Mesenchymal stem cell (in vitro differentiated cells and primary cell): ENCODE measurements around the gene TLX3.
"Not testable (repeated sequence)": the region's sequence is repeated elsewhere in the genome, so short reads cannot be mapped to it uniquely, and the experiment has no call there.

Experiments used
- DNase-seq: peaks from one replicate; pipeline ENCODE4 v3.0.0-alpha.2; 2013
- H2AFZ ChIP-seq: one replicate; pipeline ENCODE4 v1.6.1; 2013; ENCODE audit warnings: low read depth, mild to moderate bottlenecking, control low read depth, inconsistent platforms, low read length, moderate library complexity
- H2AK5ac ChIP-seq: 2 replicates; pipeline ENCODE4 v1.6.1; 2013; ENCODE audit warnings: low read length, moderate library complexity, mild to moderate bottlenecking, inconsistent platforms; ENCODE audit not compliant: severe bottlenecking
- H2BK120ac ChIP-seq: one replicate; pipeline ENCODE4 v1.6.1; 2013; ENCODE audit warnings: low read depth, mild to moderate bottlenecking, inconsistent platforms, low read length, moderate library complexity
- H2BK12ac ChIP-seq, 2 experiments: one replicate each; pipeline ENCODE4 v1.6.1; 2013; ENCODE audit warnings: inconsistent platforms in 2 of 2, low read length in 2 of 2, mild to moderate bottlenecking in 2 of 2, moderate library complexity in 2 of 2, control low read depth in 1 of 2
- H2BK15ac ChIP-seq: one replicate; pipeline ENCODE4 v1.6.1; 2013; ENCODE audit warnings: mild to moderate bottlenecking, low read depth, inconsistent platforms; ENCODE audit not compliant: poor library complexity, severe bottlenecking
- H2BK5ac ChIP-seq: 2 replicates; pipeline ENCODE4 v1.6.1; 2013; ENCODE audit warnings: low read depth, mild to moderate bottlenecking, low read length, control low read depth, inconsistent platforms; ENCODE audit not compliant: poor library complexity, severe bottlenecking
- H3K14ac ChIP-seq, 2 experiments: one replicate each; pipeline ENCODE4 v1.6.1; 2013; ENCODE audit warnings: inconsistent platforms in 2 of 2, low read length in 2 of 2, control low read depth in 1 of 2, mild to moderate bottlenecking in 1 of 2, moderate library complexity in 1 of 2
- H3K18ac ChIP-seq, 2 experiments: one replicate each; pipeline ENCODE4 v1.6.1; 2013; ENCODE audit warnings: inconsistent platforms in 2 of 2, low read length in 2 of 2, control low read depth in 1 of 2, low read depth in 1 of 2, mild to moderate bottlenecking in 1 of 2
- H3K23ac ChIP-seq, 2 experiments: one replicate each; pipeline ENCODE4 v1.6.1; 2013; ENCODE audit warnings: inconsistent platforms in 2 of 2, low read length in 2 of 2, mild to moderate bottlenecking in 2 of 2, moderate library complexity in 2 of 2, control low read depth in 1 of 2
- H3K27ac ChIP-seq: 2 replicates; pipeline ENCODE4 v1.5.1; 2013; ENCODE audit warnings: mild to moderate bottlenecking, moderate library complexity, low read length, control low read depth, inconsistent platforms; ENCODE audit not compliant: poor library complexity, severe bottlenecking
- H3K27me3 ChIP-seq, 2 experiments: 2 replicates each; pipeline versions ENCODE4 v1.6.1 to v1.7.0; 2013; ENCODE audit warnings: low read length in 2 of 2, mild to moderate bottlenecking in 2 of 2, moderate library complexity in 2 of 2, control low read depth in 1 of 2, inconsistent platforms in 1 of 2; ENCODE audit not compliant: control insufficient read depth in 1 of 2, insufficient read depth in 1 of 2
- H3K36me3 ChIP-seq, 2 experiments: 2 replicates each; pipeline versions ENCODE4 v1.6.1 to v1.7.0; 2013; ENCODE audit warnings: low read length in 2 of 2, control low read depth in 1 of 2, inconsistent platforms in 1 of 2, low read depth in 1 of 2, mild to moderate bottlenecking in 1 of 2; ENCODE audit not compliant: insufficient read depth in 2 of 2, control insufficient read depth in 1 of 2
- H3K4ac ChIP-seq, 2 experiments: one replicate each; pipeline ENCODE4 v1.6.1; 2013; ENCODE audit warnings: inconsistent platforms in 2 of 2, low read length in 2 of 2, mild to moderate bottlenecking in 2 of 2, moderate library complexity in 2 of 2, control low read depth in 1 of 2, low read depth in 1 of 2
- H3K4me1 ChIP-seq: 2 replicates; pipeline ENCODE4 v1.6.1; 2013; ENCODE audit warnings: low read depth, low read length, control low read depth; ENCODE audit not compliant: control insufficient read depth, insufficient read depth
- H3K4me2 ChIP-seq: 2 replicates; pipeline ENCODE4 v1.6.1; 2013; ENCODE audit warnings: low read length, mild to moderate bottlenecking, inconsistent platforms; ENCODE audit not compliant: poor library complexity, severe bottlenecking
- H3K4me3 ChIP-seq, 2 experiments: 2 replicates each; pipeline versions ENCODE4 v1.5.1 to v1.7.0; 2013; ENCODE audit warnings: low read length in 2 of 2, mild to moderate bottlenecking in 2 of 2, control low read depth in 1 of 2, low read depth in 1 of 2; ENCODE audit not compliant: insufficient read depth in 1 of 2
- H3K79me1 ChIP-seq: replicated peaks from 2 replicates; pipeline ENCODE4 v1.6.1; 2013; ENCODE audit warnings: mild to moderate bottlenecking, control low read depth, low read length, inconsistent platforms; ENCODE audit not compliant: poor library complexity, severe bottlenecking
- H3K9ac ChIP-seq: 2 replicates; pipeline ENCODE4 v1.7.0; 2013; ENCODE audit warnings: mild to moderate bottlenecking, low read length, moderate library complexity
- H3K9me3 ChIP-seq: 2 replicates; pipeline ENCODE4 v1.7.0; 2013; ENCODE audit warnings: mild to moderate bottlenecking, low read length; ENCODE audit not compliant: control insufficient read depth
- H4K8ac ChIP-seq: one replicate; pipeline ENCODE4 v1.6.1; 2013; ENCODE audit warnings: inconsistent platforms, mild to moderate bottlenecking, low read length, moderate library complexity
- H4K91ac ChIP-seq: one replicate; pipeline ENCODE4 v1.6.1; 2013; ENCODE audit warnings: mild to moderate bottlenecking, low read length, inconsistent platforms
- WGBS: methylation state at CpG from one replicate; pipeline ENCODE4 v1.1.7; 2013; ENCODE audit warnings: mixed read lengths; 5-methylcytosine and 5-hydroxymethylcytosine counted together

Gene TLX3

DNA sequence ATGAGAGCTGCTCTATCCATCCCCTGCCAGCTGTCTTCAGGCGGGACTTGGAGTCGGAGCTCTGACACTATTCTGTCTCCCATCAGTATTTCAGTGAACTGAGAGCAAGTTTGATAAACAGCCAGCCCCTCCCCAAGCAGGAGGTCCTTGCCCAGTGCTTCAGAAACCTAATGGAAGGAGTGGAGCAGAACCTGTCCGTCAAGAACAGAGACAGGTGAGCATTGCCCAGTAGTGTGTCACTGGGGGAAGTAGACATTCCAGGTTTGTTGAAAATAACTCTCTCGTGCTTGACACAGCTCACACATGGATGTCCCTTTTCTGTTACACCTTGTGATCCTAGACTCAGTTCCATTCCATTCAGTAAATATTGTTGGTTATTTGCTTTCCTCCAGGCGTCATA is 13.2 kb upstream of the TLX3 start:
- H2BK12ac ChIP-seq: no peak overlapping the region
- no peaks in the 10 kb centered on the region for H3K9me3 ChIP-seq
- H3K4me3 ChIP-seq: no peak overlapping the region
- no peak overlapping the region for H3K9ac ChIP-seq
- peaks cover 0 to 26% of the 10 kb centered on the region in 2 experiments for H3K27me3 ChIP-seq
- H2BK15ac ChIP-seq: no peak overlapping the region
- no peaks in the 10 kb centered on the region for H3K79me1 ChIP-seq
- H3K4me2 ChIP-seq: no peak overlapping the region
- H3K18ac ChIP-seq: no peak overlapping the region
- H2AFZ ChIP-seq: no peak overlapping the region
- H4K91ac ChIP-seq: no peak overlapping the region
- no peak overlapping the region for H2AK5ac ChIP-seq
- no peak overlapping the region for H3K14ac ChIP-seq
- DNase-seq: no peak
- WGBS: 96% methylated on average over 5 of the region's 5 CpGs
- no peak overlapping the region for H2BK120ac ChIP-seq
- peaks cover 2% of the 10 kb centered on the region for H3K4me1 ChIP-seq
- no peak overlapping the region for H2BK5ac ChIP-seq
- no peak overlapping the region for H3K23ac ChIP-seq
- no peak overlapping the region for H4K8ac ChIP-seq
- no peak overlapping the region for H3K4ac ChIP-seq
- no peak overlapping the region for H3K27ac ChIP-seq
- H3K36me3 ChIP-seq: peaks cover 0 to 6% of the 10 kb centered on the region in 2 experiments

GRCh38 chr5:171297941-171298340 is 11.1 kb upstream of the TLX3 start:
- not testable (repeated sequence) for H2BK5ac ChIP-seq, H3K14ac ChIP-seq, H3K4me2 ChIP-seq, H3K9ac ChIP-seq, DNase-seq, H3K4ac ChIP-seq, H3K36me3 ChIP-seq, H3K23ac ChIP-seq, H2BK12ac ChIP-seq, H2BK120ac ChIP-seq, H4K91ac ChIP-seq, H3K27ac ChIP-seq, H3K4me1 ChIP-seq, H2BK15ac ChIP-seq, H3K79me1 ChIP-seq, H3K9me3 ChIP-seq, H3K4me3 ChIP-seq, H2AK5ac ChIP-seq, H2AFZ ChIP-seq, H4K8ac ChIP-seq, H3K18ac ChIP-seq
- WGBS: 94% methylated on average over 5 of the region's 6 CpGs
- peaks cover 0 to 35% of the 10 kb centered on the region in 2 experiments for H3K27me3 ChIP-seq

DNA sequence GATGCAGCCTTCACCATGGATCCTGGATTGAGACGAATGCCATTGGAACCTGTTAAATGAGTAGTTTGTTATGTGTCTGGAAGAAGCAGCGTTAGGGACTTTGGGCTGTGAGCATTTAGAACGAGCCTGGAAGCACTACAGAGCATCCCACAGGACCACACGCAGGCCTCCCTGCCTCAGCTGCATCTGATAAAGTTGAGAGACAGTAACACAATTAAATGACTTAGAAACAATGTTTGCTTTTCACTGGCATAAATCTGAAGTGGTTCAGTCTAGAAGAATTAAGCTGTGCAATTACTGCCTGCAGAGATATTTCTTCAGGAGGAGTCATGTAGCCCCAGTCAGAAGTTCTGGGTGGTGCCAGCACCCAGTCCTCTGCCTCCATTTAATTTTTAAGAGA is 9.8 kb upstream of the TLX3 start:
- no peak overlapping the region for H3K4me3 ChIP-seq
- H2AK5ac ChIP-seq: no peak overlapping the region
- peaks cover 2% of the 10 kb centered on the region for H3K4me1 ChIP-seq
- no peak overlapping the region for H3K18ac ChIP-seq
- H3K4ac ChIP-seq: no peak overlapping the region
- no peaks in the 10 kb centered on the region for H3K9me3 ChIP-seq
- no peak overlapping the region for H3K9ac ChIP-seq
- H3K27ac ChIP-seq: no peak overlapping the region
- H3K14ac ChIP-seq: no peak overlapping the region
- no peak overlapping the region for H2AFZ ChIP-seq
- no peak overlapping the region for H3K23ac ChIP-seq
- DNase-seq: no peak
- no peak overlapping the region for H4K91ac ChIP-seq
- H3K36me3 ChIP-seq: peaks cover 0 to 3% of the 10 kb centered on the region in 2 experiments
- no peak overlapping the region for H2BK120ac ChIP-seq
- H2BK5ac ChIP-seq: no peak overlapping the region
- H3K27me3 ChIP-seq: peaks cover 3 to 36% of the 10 kb centered on the region in 2 experiments
- no peak overlapping the region for H4K8ac ChIP-seq
- no peak overlapping the region for H3K4me2 ChIP-seq
- no peak overlapping the region for H2BK15ac ChIP-seq
- WGBS: 79% methylated on average over 3 of the region's 4 CpGs
- H3K79me1 ChIP-seq: no peaks in the 10 kb centered on the region
- no peak overlapping the region for H2BK12ac ChIP-seq

GRCh38 chr5:171299851-171300250 is 9.2 kb upstream of the TLX3 start:
- DNase-seq: no peak

More at GRCh38 chr5:171299851-171300250, 9.2 kb upstream of the TLX3 start:
- WGBS: 95% methylated on average over 1 of the region's 2 CpGs
- H3K4me2 ChIP-seq: no peak overlapping the region
- H3K9ac ChIP-seq: no peak overlapping the region
- no peak overlapping the region for H2AK5ac ChIP-seq
- no peak overlapping the region for H2BK12ac ChIP-seq
- no peak overlapping the region for H2BK120ac ChIP-seq
- no peaks in the 10 kb centered on the region for H3K9me3 ChIP-seq
- H4K8ac ChIP-seq: no peak overlapping the region
- H3K14ac ChIP-seq: no peak overlapping the region
- no peak overlapping the region for H2BK5ac ChIP-seq
- H3K27ac ChIP-seq: no peak overlapping the region
- no peak overlapping the region for H3K4ac ChIP-seq
- no peak overlapping the region for H3K4me3 ChIP-seq
- no peak overlapping the region for H2AFZ ChIP-seq
- H4K91ac ChIP-seq: no peak overlapping the region
- peaks cover 10 to 41% of the 10 kb centered on the region in 2 experiments for H3K27me3 ChIP-seq
- H3K36me3 ChIP-seq: peaks cover 0 to 3% of the 10 kb centered on the region in 2 experiments
- H3K79me1 ChIP-seq: no peaks in the 10 kb centered on the region
- H3K18ac ChIP-seq: no peak overlapping the region
- H3K23ac ChIP-seq: no peak overlapping the region
- no peak overlapping the region for H2BK15ac ChIP-seq
- peaks cover 2% of the 10 kb centered on the region for H3K4me1 ChIP-seq
